Endothelial cell of umbilical vein (primary cell): Measurements from ENCODE around the gene ACTR3C. TPM values are rescaled to one million over a fixed set of nuclear protein-coding genes. Genes with fewer than 3 reads are reported as not detected.

ENCODE experiments used
- BruUV-seq: library from RNA; stranded (reverse); fragments of 400-500 nt; replicated peaks from 2 replicates; lab custom pipeline; 2021; lab: Mats Ljungman, UMichigan
- CTCF ChIA-PET: fragments of 300-600, 350-600 bp; sonication (Branson Sonifier 250); formaldehyde crosslinking; loops from one replicate; lab custom pipeline; 2021; ENCODE audit warnings: antibody characterized with exemption, inconsistent platforms; lab: Charles Lee
- POLR2A ChIA-PET: fragments of 300-600, 350-600 bp; sonication (Branson Sonifier 250); formaldehyde crosslinking; loops from one replicate; lab custom pipeline; 2021; ENCODE audit warnings: antibody characterized with exemption, inconsistent platforms; lab: Charles Lee
- DNase-seq: peaks from one replicate; pipeline ENCODE4 v3.0.0-alpha.2; 2011; ENCODE audit warnings: low read depth, low spot score
- FAIRE-seq: peaks from 2 replicates; lab custom pipeline; 2011; peaks lifted over from hg19 to GRCh38; lab: Jason Lieb, UNC
- H2AFZ ChIP-seq: 2 replicates; pipeline ENCODE4 v1.6.0; 2012; ENCODE audit warnings: low read depth, low read length, control low read depth, inconsistent platforms
- H3K27ac ChIP-seq: 2 replicates; pipeline ENCODE4 v1.5.1; 2011; ENCODE audit warnings: low read depth, mild to moderate bottlenecking, control low read depth, low read length, moderate library complexity; ENCODE audit not compliant: insufficient read depth
- H3K27me3 ChIP-seq, 2 experiments: 2 replicates each; pipeline versions ENCODE4 v1.6.0 to v1.6.1; 2011; ENCODE audit warnings: low read length in 2 of 2, mixed read lengths in 1 of 2; ENCODE audit not compliant: control insufficient read depth in 2 of 2, insufficient read depth in 2 of 2
- H3K36me3 ChIP-seq, 2 experiments: 2 replicates in 1 of 2; 3 replicates in 1 of 2; pipeline ENCODE4 v1.5.1; 2011; ENCODE audit warnings: low read length in 2 of 2, mild to moderate bottlenecking in 1 of 2, moderate library complexity in 1 of 2; ENCODE audit not compliant: control insufficient read depth in 2 of 2, insufficient read depth in 2 of 2; ENCODE audit errors: extremely low read depth in 1 of 2
- H3K4me1 ChIP-seq: 3 replicates; pipeline ENCODE4 v1.5.1; 2011; ENCODE audit warnings: mild to moderate bottlenecking, low read length; ENCODE audit not compliant: control insufficient read depth, insufficient read depth; ENCODE audit errors: extremely low read depth
- H3K4me2 ChIP-seq: 2 replicates; pipeline ENCODE4 v1.6.1; 2011; ENCODE audit warnings: low read length, control low read depth, mixed read lengths; ENCODE audit not compliant: insufficient read depth
- H3K4me3 ChIP-seq, 3 experiments: fragments of 200-600 bp in 1 of 3; sonication (generic), shearing (Covaris generic) in 1 of 3; replicated peaks in 1 of 3; 2 replicates each; pipeline ENCODE4 v1.5.1; 2011 to 2016; ENCODE audit warnings: control low read depth in 3 of 3, low read length in 3 of 3, mild to moderate bottlenecking in 2 of 3, inconsistent platforms in 1 of 3, low read depth in 1 of 3, moderate library complexity in 1 of 3; ENCODE audit not compliant: insufficient read depth in 1 of 3
- H3K79me2 ChIP-seq: 2 replicates; pipeline ENCODE4 v1.6.0; 2012; ENCODE audit warnings: low read length, inconsistent platforms; ENCODE audit not compliant: control insufficient read depth, insufficient read depth
- H3K9ac ChIP-seq: replicated peaks from 2 replicates; pipeline ENCODE3; 2011; ENCODE audit warnings: low read length, control low read depth; ENCODE audit not compliant: insufficient read depth; ENCODE audit errors: extremely low read depth
- H3K9me1 ChIP-seq: replicated peaks from 3 replicates; pipeline ENCODE4 v1.6.0; 2011; ENCODE audit warnings: mild to moderate bottlenecking, low read length; ENCODE audit not compliant: control insufficient read depth, insufficient read depth; ENCODE audit errors: extremely low read depth
- H3K9me3 ChIP-seq: replicated peaks from 2 replicates; pipeline ENCODE4 v1.5.1; 2012; ENCODE audit warnings: low read length, inconsistent platforms; ENCODE audit not compliant: control insufficient read depth, insufficient read depth
- H4K20me1 ChIP-seq: replicated peaks from 2 replicates; pipeline ENCODE3; 2011; ENCODE audit warnings: mild to moderate bottlenecking, low read length; ENCODE audit not compliant: control insufficient read depth, insufficient read depth; ENCODE audit errors: extremely low read depth
- EZH2 ChIP-seq: IDR thresholded peaks from 2 replicates; pipeline ENCODE4 v1.6.1; 2012; ENCODE audit warnings: borderline replicate concordance, low read depth, mild to moderate bottlenecking, moderate library complexity, low read length, inconsistent platforms; ENCODE audit not compliant: severe bottlenecking
- FOS ChIP-seq: IDR thresholded peaks from 2 replicates; pipeline ENCODE4 v1.6.1; 2011; ENCODE audit warnings: mild to moderate bottlenecking, low read length, moderate library complexity, borderline replicate concordance; ENCODE audit not compliant: insufficient read depth
- GATA2 ChIP-seq: IDR thresholded peaks from 2 replicates; pipeline ENCODE4 v1.7.0; 2011; ENCODE audit warnings: low read depth, mild to moderate bottlenecking, moderate library complexity, mixed read lengths, low read length; ENCODE audit not compliant: insufficient read length, insufficient read depth
- JUN ChIP-seq: IDR thresholded peaks from 2 replicates; pipeline ENCODE4 v1.6.1; 2011; ENCODE audit warnings: borderline replicate concordance, low read depth; ENCODE audit not compliant: insufficient read length, insufficient read depth
- MAX ChIP-seq: IDR thresholded peaks from 2 replicates; pipeline ENCODE4 v1.6.1; 2011; ENCODE audit not compliant: insufficient read depth, insufficient read length
- MYC ChIP-seq: IDR thresholded peaks from one replicate; pipeline ENCODE4 v1.6.1; 2011; ENCODE audit warnings: mild to moderate bottlenecking, low read depth, low read length
- POLR2A ChIP-seq: IDR thresholded peaks from 2 replicates; pipeline ENCODE4 v1.6.1; 2012; ENCODE audit warnings: low read depth, mild to moderate bottlenecking, control low read depth, low read length
- POLR2AphosphoS5 ChIP-seq: IDR thresholded peaks from 2 replicates; pipeline ENCODE4 v1.6.1; 2012; ENCODE audit warnings: low read depth, mild to moderate bottlenecking, control low read depth, low read length, moderate library complexity; ENCODE audit not compliant: insufficient read depth
- dilution Hi-C: fragments of 300-500 bp; cut with MboI; formaldehyde crosslinking; loops from one replicate; pipeline ENCODE4 v1.15.0; 2019; ENCODE audit warnings: low sequenced_read_pairs; ENCODE audit not compliant: extremely low pct_ligation_motif_present
- intact Hi-C: fragments of 100-400 bp; cut with micrococcal nuclease; formaldehyde crosslinking; loops from one replicate; pipeline ENCODE4 v1.10.0; 2022
- polyA plus RNA-seq, 4 experiments: library from polyadenylated mRNA; depleted of rRNA in 3 of 4; stranded (reverse) in 3 of 4; unstranded in 1 of 4; fragments of >200 nt; gene quantifications; 2 replicates each; pipeline versions ENCODE4 v1.2.1 to v1.2.3, GENCODE V29; 2011 to 2012; ENCODE audit warnings: missing spikeins in 1 of 4
- total RNA-seq: library from RNA; stranded (reverse); gene quantifications from 2 replicates; pipeline ENCODE4 v1.2.3, GENCODE V29; 2021
- TF ChIP-seq, protein P1 (sequence below), 2 donors: IDR thresholded peaks; 1 replicate in 1 of 2; 2 replicates in 1 of 2; pipeline ENCODE4 v1.5.1; 2011; ENCODE audit warnings: low read length in 2 of 2, mild to moderate bottlenecking in 2 of 2, moderate library complexity in 2 of 2, control low read depth in 1 of 2, inconsistent platforms in 1 of 2, low read depth in 1 of 2; ENCODE audit not compliant: insufficient read depth in 1 of 2; ENCODE audit errors: extremely low read depth in 1 of 2

Gene ACTR3C
- total and polyA plus RNA-seq, 2 donors (not counting 3 experiments of a cell fraction or from before 2014, with no cell fraction given) = 0.33 TPM; not detected in 1

DNA sequence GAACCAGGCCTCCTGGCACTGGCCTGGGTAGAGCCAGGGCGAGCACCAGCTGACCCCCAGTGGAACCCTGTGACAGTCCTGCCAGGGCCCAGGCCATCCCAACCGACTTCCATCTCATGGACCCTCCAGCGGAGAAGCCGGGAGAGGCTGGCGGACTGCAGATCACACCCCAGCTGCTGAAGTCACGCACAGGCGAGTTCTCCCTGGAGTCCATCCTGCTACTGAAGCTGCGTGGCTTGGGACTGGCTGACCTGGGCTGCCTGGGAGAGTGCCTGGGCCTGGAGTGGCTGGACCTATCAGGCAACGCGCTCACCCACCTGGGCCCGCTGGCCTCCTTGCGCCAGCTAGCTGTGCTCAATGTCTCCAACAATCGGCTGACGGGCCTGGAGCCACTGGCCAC lies 13.4 kb upstream of the ACTR3C start:
- no peak for TF ChIP-seq MYC
- TF ChIP-seq, protein P1, sequence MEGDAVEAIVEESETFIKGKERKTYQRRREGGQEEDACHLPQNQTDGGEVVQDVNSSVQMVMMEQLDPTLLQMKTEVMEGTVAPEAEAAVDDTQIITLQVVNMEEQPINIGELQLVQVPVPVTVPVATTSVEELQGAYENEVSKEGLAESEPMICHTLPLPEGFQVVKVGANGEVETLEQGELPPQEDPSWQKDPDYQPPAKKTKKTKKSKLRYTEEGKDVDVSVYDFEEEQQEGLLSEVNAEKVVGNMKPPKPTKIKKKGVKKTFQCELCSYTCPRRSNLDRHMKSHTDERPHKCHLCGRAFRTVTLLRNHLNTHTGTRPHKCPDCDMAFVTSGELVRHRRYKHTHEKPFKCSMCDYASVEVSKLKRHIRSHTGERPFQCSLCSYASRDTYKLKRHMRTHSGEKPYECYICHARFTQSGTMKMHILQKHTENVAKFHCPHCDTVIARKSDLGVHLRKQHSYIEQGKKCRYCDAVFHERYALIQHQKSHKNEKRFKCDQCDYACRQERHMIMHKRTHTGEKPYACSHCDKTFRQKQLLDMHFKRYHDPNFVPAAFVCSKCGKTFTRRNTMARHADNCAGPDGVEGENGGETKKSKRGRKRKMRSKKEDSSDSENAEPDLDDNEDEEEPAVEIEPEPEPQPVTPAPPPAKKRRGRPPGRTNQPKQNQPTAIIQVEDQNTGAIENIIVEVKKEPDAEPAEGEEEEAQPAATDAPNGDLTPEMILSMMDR (IDR thresholded peaks at IDR 0.05; ENCODE audit: extremely low read depth in 1 of 2, insufficient read depth in 1 of 2, low read depth in 1 of 2, low read length in 2 of 2) = no peak
- no peak for TF ChIP-seq POLR2AphosphoS5
- no peak for TF ChIP-seq JUN
- no peak for TF ChIP-seq MAX
- no peak for TF ChIP-seq FOS
- no peak for TF ChIP-seq POLR2A
- TF ChIP-seq EZH2 = no peak
- TF ChIP-seq GATA2 = no peak
- H3K79me2 ChIP-seq = no peaks in the 10 kb centered on the region
- no peaks in the 10 kb centered on the region for H3K4me1 ChIP-seq
- H3K4me3 ChIP-seq = no peak overlapping the region
- ChIA-PET CTCF (no interaction called here), POLR2A (no interaction called here)
- H2AFZ ChIP-seq = no peak overlapping the region
- H3K9ac ChIP-seq = no peak overlapping the region
- no peak overlapping the region for H3K4me2 ChIP-seq
- no peaks in the 10 kb centered on the region for H3K9me1 ChIP-seq
- no peak overlapping the region for H3K27ac ChIP-seq
- DNase-seq = no peak
- H4K20me1 ChIP-seq = no peaks in the 10 kb centered on the region
- no peak for FAIRE-seq
- no peaks in the 10 kb centered on the region for H3K9me3 ChIP-seq
- dilution Hi-C loops (no loop called here), intact Hi-C loops (no loop called here)
- BruUV-seq = no TSS peak
- peaks cover 11 to 15% of the 10 kb centered on the region in 2 experiments for H3K27me3 ChIP-seq
- H3K36me3 ChIP-seq = no peaks in the 10 kb centered on the region
